SU-DHL-6 (cell line): ENCODE results near the gene MYOM3.

Experiments used
- H2AFZ ChIP-seq: fragments of 200-600 bp; sonication (generic); 2 replicates; pipeline ENCODE4 v1.6.1; 2014; ENCODE audit warnings: low read depth, mild to moderate bottlenecking, moderate library complexity, mixed read lengths, antibody characterized with exemption, low read length; ENCODE audit not compliant: severe bottlenecking
- H3F3A ChIP-seq: fragments of 200-600 bp; shearing (Covaris generic); 2 replicates; pipeline ENCODE4 v1.6.0; 2016; ENCODE audit warnings: antibody characterized with exemption, mild to moderate bottlenecking; ENCODE audit not compliant: insufficient read depth
- H3K27ac ChIP-seq: fragments of 200-600 bp; sonication (generic); 2 replicates; pipeline ENCODE4 v1.5.1; 2016; ENCODE audit warnings: low read depth, mild to moderate bottlenecking, low read length, moderate library complexity, mixed read lengths
- H3K27me3 ChIP-seq: fragments of 200-600 bp; sonication (generic), shearing (Covaris generic); 2 replicates; pipeline ENCODE4 v1.6.0; 2014; ENCODE audit warnings: mild to moderate bottlenecking, low read length
- H3K36me3 ChIP-seq: fragments of 200-600 bp; sonication (generic); 2 replicates; pipeline ENCODE4 v1.6.1; 2014; ENCODE audit warnings: mild to moderate bottlenecking, low read length, mixed read lengths
- H3K4me2 ChIP-seq: fragments of 300-600, 200-600 bp; shearing (Covaris generic), sonication (generic); 2 replicates; pipeline ENCODE4 v1.6.0; 2014; ENCODE audit warnings: low read length, low read depth, mild to moderate bottlenecking; ENCODE audit not compliant: poor library complexity, severe bottlenecking
- H3K4me3 ChIP-seq: fragments of 200-600 bp; sonication (generic); 2 replicates; pipeline ENCODE4 v1.5.1; 2014; ENCODE audit warnings: antibody characterized with exemption, low read length, mild to moderate bottlenecking, mixed read lengths; ENCODE audit not compliant: insufficient read depth, poor library complexity, severe bottlenecking
- H3K79me2 ChIP-seq: fragments of 200-600 bp; sonication (generic); 2 replicates; pipeline ENCODE4 v1.6.1; 2014; ENCODE audit warnings: mild to moderate bottlenecking, low read length, moderate library complexity; ENCODE audit not compliant: insufficient read depth
- H3K9ac ChIP-seq: fragments of 200-600 bp; sonication (generic); 2 replicates; pipeline ENCODE4 v1.7.0; 2014; ENCODE audit warnings: mild to moderate bottlenecking, low read length
- H3K9me2 ChIP-seq: fragments of 200-600 bp; sonication (generic); replicated peaks from 2 replicates; pipeline ENCODE4 v1.6.1; 2014; ENCODE audit warnings: low read length; ENCODE audit not compliant: insufficient read depth
- H3K9me3 ChIP-seq: fragments of 200-600 bp; sonication (generic); 2 replicates; pipeline ENCODE4 v1.6.1; 2014; ENCODE audit warnings: low read length, mixed read lengths; ENCODE audit not compliant: insufficient read depth
- H4K20me1 ChIP-seq: fragments of 200-600 bp; sonication (generic); 2 replicates; pipeline ENCODE4 v1.6.1; 2014; ENCODE audit warnings: low read depth, mild to moderate bottlenecking, antibody characterized with exemption, low read length, moderate library complexity, mixed read lengths
- CTCF ChIP-seq: fragments of 200-600 bp; sonication (generic); IDR thresholded peaks from one replicate; pipeline ENCODE4 v1.5.1; 2017; ENCODE audit warnings: antibody characterized with exemption, mild to moderate bottlenecking, low read length, moderate library complexity; ENCODE audit not compliant: insufficient read depth, poor library complexity, severe bottlenecking
- EZH2phosphoT487 ChIP-seq: fragments of 200-600 bp; sonication (generic), shearing (Covaris generic); conservative IDR thresholded peaks from 2 replicates; pipeline ENCODE4 v1.6.1; 2018; ENCODE audit warnings: mild to moderate bottlenecking, antibody characterized with exemption, low read length, moderate library complexity, mixed read lengths

MYOM3 gene

GRCh38 chr1:24090736-24091135, 21.2 kb downstream of the MYOM3 start:
- no peaks in the 10 kb centered on the region for H3K27me3 ChIP-seq
- H3K4me3 ChIP-seq = no peak overlapping the region
- no peak overlapping the region for H3K9ac ChIP-seq
- H3K79me2 ChIP-seq = no peaks in the 10 kb centered on the region
- no peak overlapping the region for H3K27ac ChIP-seq
- no peaks in the 10 kb centered on the region for H3K9me2 ChIP-seq
- TF ChIP-seq CTCF (no peak), EZH2phosphoT487 (no peak)
- H3K4me2 ChIP-seq = no peak overlapping the region
- H4K20me1 ChIP-seq = no peaks in the 10 kb centered on the region
- no peaks in the 10 kb centered on the region for H3K36me3 ChIP-seq
- no peaks in the 10 kb centered on the region for H3K9me3 ChIP-seq
- H3F3A ChIP-seq = no peaks in the 10 kb centered on the region
- no peak overlapping the region for H2AFZ ChIP-seq

GRCh38 chr1:24089743-24090555, 22.0 kb downstream of the MYOM3 start:
- Histone ChIP-seq H3K36me3 (no peaks in the 10 kb centered on the region), H3K9me3 (no peaks in the 10 kb centered on the region), H3K9ac (no peak overlapping the region), H3K79me2 (no peaks in the 10 kb centered on the region), H3K4me2 (no peak overlapping the region), H3K27ac (no peak overlapping the region), H3K27me3 (no peaks in the 10 kb centered on the region), H3K4me3 (no peak overlapping the region), H3F3A (no peaks in the 10 kb centered on the region), H4K20me1 (no peaks in the 10 kb centered on the region), H2AFZ (no peak overlapping the region), H3K9me2 (no peaks in the 10 kb centered on the region)
- no peak for TF ChIP-seq EZH2phosphoT487
- no peak for TF ChIP-seq CTCF

GRCh38 chr1:24089027-24089742, 22.8 kb downstream of the MYOM3 start:
- Histone ChIP-seq H3K27me3 (no peaks in the 10 kb centered on the region), H4K20me1 (no peaks in the 10 kb centered on the region), H3K4me3 (no peak overlapping the region), H3K79me2 (no peaks in the 10 kb centered on the region), H3F3A (no peaks in the 10 kb centered on the region), H3K4me2 (no peak overlapping the region), H3K9ac (no peak overlapping the region), H3K9me3 (no peaks in the 10 kb centered on the region), H2AFZ (no peak overlapping the region), H3K9me2 (no peaks in the 10 kb centered on the region), H3K27ac (no peak overlapping the region), H3K36me3 (no peaks in the 10 kb centered on the region)
- TF ChIP-seq EZH2phosphoT487 (no peak), CTCF (no peak)
